Epithelial cell of proximal tubule (primary cell): ENCODE data around the gene MCF2L2. TPM values are rescaled to one million over a fixed set of nuclear protein-coding genes. Genes with fewer than 3 reads are reported as not detected.

Experiments
- DNase-seq: peaks from one replicate; pipeline ENCODE4 v3.0.0-alpha.2; 2011; ENCODE audit warnings: low read depth
- H3K4me3 ChIP-seq: 2 replicates; pipeline ENCODE4 v1.5.1; 2011; ENCODE audit warnings: low read depth, mild to moderate bottlenecking, low read length
- total RNA-seq: library from RNA; depleted of rRNA; stranded (reverse); fragments of >200 nt; gene quantifications from 2 replicates; pipeline ENCODE4 v1.2.3, GENCODE V29; 2015
- TF ChIP-seq, protein P1 (sequence below): conservative IDR thresholded peaks from 2 replicates; pipeline ENCODE4 v1.5.1; 2012; ENCODE audit warnings: low read depth, mild to moderate bottlenecking, low read length

Gene MCF2L2
- total RNA-seq, 1 donor from 2014 or later: 0.58 TPM

- TF ChIP-seq, protein P1, sequence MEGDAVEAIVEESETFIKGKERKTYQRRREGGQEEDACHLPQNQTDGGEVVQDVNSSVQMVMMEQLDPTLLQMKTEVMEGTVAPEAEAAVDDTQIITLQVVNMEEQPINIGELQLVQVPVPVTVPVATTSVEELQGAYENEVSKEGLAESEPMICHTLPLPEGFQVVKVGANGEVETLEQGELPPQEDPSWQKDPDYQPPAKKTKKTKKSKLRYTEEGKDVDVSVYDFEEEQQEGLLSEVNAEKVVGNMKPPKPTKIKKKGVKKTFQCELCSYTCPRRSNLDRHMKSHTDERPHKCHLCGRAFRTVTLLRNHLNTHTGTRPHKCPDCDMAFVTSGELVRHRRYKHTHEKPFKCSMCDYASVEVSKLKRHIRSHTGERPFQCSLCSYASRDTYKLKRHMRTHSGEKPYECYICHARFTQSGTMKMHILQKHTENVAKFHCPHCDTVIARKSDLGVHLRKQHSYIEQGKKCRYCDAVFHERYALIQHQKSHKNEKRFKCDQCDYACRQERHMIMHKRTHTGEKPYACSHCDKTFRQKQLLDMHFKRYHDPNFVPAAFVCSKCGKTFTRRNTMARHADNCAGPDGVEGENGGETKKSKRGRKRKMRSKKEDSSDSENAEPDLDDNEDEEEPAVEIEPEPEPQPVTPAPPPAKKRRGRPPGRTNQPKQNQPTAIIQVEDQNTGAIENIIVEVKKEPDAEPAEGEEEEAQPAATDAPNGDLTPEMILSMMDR: no peak
- DNase-seq: no peak
Measured at GRCh38 chr3:183393625-183394024, 34.8 kb downstream of the MCF2L2 start.

GRCh38 chr3:183392186-183393034 is 36.0 kb downstream of the MCF2L2 start:
- H3K4me3 ChIP-seq: no peak overlapping the region
- peak; percentile 39 for DNase-seq
- TF ChIP-seq, protein P1: no peak

More at GRCh38 chr3:183393625-183394024, 34.8 kb downstream of the MCF2L2 start:
- no peak overlapping the region for H3K4me3 ChIP-seq

DNA sequence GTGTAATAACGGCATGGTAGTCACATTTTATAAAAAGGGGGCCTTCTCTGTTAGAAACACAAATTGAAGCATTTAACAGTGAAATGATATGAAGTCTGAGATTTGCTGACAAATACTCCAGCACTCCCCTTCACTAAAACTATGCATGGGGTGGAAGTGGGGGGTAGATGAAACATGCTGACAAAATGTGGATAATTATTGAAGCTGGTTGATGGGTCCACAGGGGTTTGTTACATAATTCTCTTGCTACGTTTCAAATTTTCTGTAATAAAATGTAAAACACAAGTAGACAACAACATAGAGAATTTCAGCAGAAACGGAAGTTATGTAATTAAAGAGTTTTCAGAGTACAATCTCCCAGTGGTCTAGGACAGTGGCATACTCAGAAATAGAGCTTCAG is 37.0 kb downstream of the MCF2L2 start:
- DNase-seq: no peak
- no peak overlapping the region for H3K4me3 ChIP-seq
- TF ChIP-seq, protein P1: no peak

DNA sequence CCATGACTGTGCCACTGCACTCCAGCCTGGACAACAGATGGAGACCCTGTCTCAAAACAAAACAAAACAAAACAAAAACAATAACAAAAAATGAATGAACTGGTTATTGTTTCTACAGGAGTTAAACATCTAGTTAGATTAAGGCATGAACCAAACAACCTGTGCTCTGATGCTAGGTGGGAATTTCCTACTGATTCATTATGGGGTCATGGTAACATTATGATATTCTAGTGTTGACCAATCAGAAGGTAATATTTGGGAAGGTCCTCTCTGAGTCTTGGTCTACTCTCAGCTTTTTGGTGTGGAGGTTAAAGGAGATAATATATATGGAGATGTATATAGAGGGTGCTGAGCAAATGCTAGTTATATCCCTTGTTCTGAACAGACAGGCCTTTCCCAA is 37.6 kb downstream of the MCF2L2 start:
- DNase-seq: no peak
- no peak overlapping the region for H3K4me3 ChIP-seq
- TF ChIP-seq, protein P1: no peak

DNA sequence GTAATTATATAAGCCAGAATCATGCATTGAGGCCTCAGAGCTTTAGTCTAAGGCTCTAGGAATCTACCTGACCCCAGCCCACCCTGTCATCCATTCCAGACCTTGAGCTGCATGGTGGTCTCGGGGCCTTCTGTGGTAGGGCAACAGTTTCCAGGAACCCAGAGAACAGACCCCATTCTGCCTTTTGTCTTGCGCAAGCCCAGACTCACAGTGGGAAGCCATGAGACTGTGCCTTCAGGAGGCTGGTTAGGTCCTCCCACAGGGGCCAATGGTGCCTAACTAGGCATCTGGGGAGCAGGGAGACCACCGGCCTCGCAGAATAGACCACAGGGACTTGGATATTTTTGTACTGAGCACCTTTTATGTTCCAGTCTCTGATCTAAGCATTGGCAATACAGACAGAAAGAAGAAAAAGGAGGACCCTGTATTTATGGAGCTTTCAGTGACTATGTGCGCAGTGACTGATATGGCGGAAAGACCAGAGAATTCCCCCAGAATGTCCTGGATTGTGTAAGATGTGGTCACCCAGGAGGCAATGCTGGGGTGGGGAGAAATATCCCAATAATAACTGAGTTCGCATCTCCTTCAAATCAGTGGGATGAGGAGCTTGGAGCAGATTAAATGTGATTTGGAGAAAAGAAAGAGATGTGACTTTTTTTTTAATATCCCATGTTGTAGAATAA is 40.1 kb downstream of the MCF2L2 start:
- DNase-seq: no peak
- TF ChIP-seq, protein P1: no peak
- no peak overlapping the region for H3K4me3 ChIP-seq

GRCh38 chr3:183387797-183388196 is 40.6 kb downstream of the MCF2L2 start:
- TF ChIP-seq, protein P1: no peak
- H3K4me3 ChIP-seq: no peak overlapping the region
- no peak for DNase-seq
